PFSK-1 (cell line): Measurements from ENCODE around the gene RPS6KB1. TPM values are rescaled to one million over a fixed set of nuclear protein-coding genes. Genes with fewer than 3 reads are reported as not detected.

ENCODE experiments used
- FOXP2 ChIP-seq: optimal IDR thresholded peaks from 2 replicates; pipeline ENCODE3; 2011; ENCODE audit warnings: borderline replicate concordance, control low read depth, inconsistent platforms; ENCODE audit not compliant: insufficient read depth; ENCODE audit errors: extremely low read length, extremely low read depth
- POLR2AphosphoS5 ChIP-seq: IDR thresholded peaks from 2 replicates; pipeline ENCODE4 v1.6.1; 2012; ENCODE audit warnings: low read depth, mild to moderate bottlenecking, control low read depth, low read length, moderate library complexity
- REST ChIP-seq, 2 experiments: IDR thresholded peaks; 2 replicates each; pipeline versions ENCODE4 v1.6.1 to v1.8.0; 2011 to 2012; ENCODE audit warnings: low read depth in 2 of 2, low read length in 2 of 2, control low read depth in 1 of 2, inconsistent platforms in 1 of 2, mild to moderate bottlenecking in 1 of 2, moderate library complexity in 1 of 2; ENCODE audit not compliant: insufficient read depth in 1 of 2
- SIN3A ChIP-seq: IDR thresholded peaks from 2 replicates; pipeline ENCODE4 v1.6.1; 2012; ENCODE audit warnings: mild to moderate bottlenecking, low read length, moderate library complexity, borderline replicate concordance; ENCODE audit not compliant: insufficient read depth
- TAF1 ChIP-seq: IDR thresholded peaks from 2 replicates; pipeline ENCODE4 v1.6.1; 2012; ENCODE audit warnings: low read length, control low read depth, borderline replicate concordance; ENCODE audit not compliant: insufficient read depth
- polyA plus RNA-seq: library from polyadenylated mRNA; unstranded; fragments of >200 nt; gene quantifications from one replicate; pipeline ENCODE4 v1.2.1, GENCODE V29; 2012; ENCODE audit warnings: low read depth, missing spikeins; ENCODE audit not compliant: insufficient read length

The RPS6KB1 gene
- polyA plus RNA-seq: 29.6 TPM

- peak; percentile 77 for TF ChIP-seq FOXP2
- peak; percentile 90 for TF ChIP-seq POLR2AphosphoS5
- TF ChIP-seq REST (IDR thresholded peaks at IDR 0.05; ENCODE audit: insufficient read depth in 1 of 2, low read depth in 2 of 2, low read length in 2 of 2): peak; percentile 32 to 38; a peak in 1 of 4 replicates
- TF ChIP-seq SIN3A: no peak
- peak; percentile 93 for TF ChIP-seq TAF1
Observed at GRCh38 chr17:59892924-59893675, at the start of gene RPS6KB1, which contains the start of gene TUBD1. Gene RPS6KB1 (plus strand): TSS chr17:59893121. CDS start chr17:59893185, 64 bp downstream. Gene TUBD1 (minus strand): TSS chr17:59892943. CDS start chr17:59891002, 1,941 bp downstream.

- TF ChIP-seq POLR2AphosphoS5 (peak; percentile 11; the same call in 1 of the 2 replicates), FOXP2 (no peak)
Observed at GRCh38 chr17:59844884-59845594, 47.9 kb upstream of the RPS6KB1 start.

GRCh38 chr17:59845595-59846393, 47.1 kb upstream of the RPS6KB1 start:
- 0 out of 2 replicates have a peak, but pooled peaks have one; percentile 28 for TF ChIP-seq POLR2AphosphoS5
- no peak for TF ChIP-seq REST (IDR thresholded peaks at IDR 0.05; ENCODE audit: insufficient read depth in 1 of 2, low read depth in 2 of 2, low read length in 2 of 2)
- peak; percentile 20; the same call in 1 of the 2 replicates for TF ChIP-seq SIN3A

- TF ChIP-seq TAF1: no peak
- no peak for TF ChIP-seq FOXP2
- peak; percentile 85; the same call in 1 of the 2 replicates for TF ChIP-seq SIN3A
- no peak for TF ChIP-seq REST (IDR thresholded peaks at IDR 0.05; ENCODE audit: insufficient read depth in 1 of 2, low read depth in 2 of 2, low read length in 2 of 2)
- TF ChIP-seq POLR2AphosphoS5: no peak
Observed at GRCh38 chr17:59846394-59847165, 46.3 kb upstream of the RPS6KB1 start.

- TF ChIP-seq REST (IDR thresholded peaks at IDR 0.05; ENCODE audit: insufficient read depth in 1 of 2, low read depth in 2 of 2, low read length in 2 of 2) (no peak), FOXP2 (no peak), POLR2AphosphoS5 (no peak), SIN3A (no peak), TAF1 (no peak)
Observed at GRCh38 chr17:59848385-59848668, 44.6 kb upstream of the RPS6KB1 start.
